Measurements from ENCODE around the gene ADRM1.

DNA sequence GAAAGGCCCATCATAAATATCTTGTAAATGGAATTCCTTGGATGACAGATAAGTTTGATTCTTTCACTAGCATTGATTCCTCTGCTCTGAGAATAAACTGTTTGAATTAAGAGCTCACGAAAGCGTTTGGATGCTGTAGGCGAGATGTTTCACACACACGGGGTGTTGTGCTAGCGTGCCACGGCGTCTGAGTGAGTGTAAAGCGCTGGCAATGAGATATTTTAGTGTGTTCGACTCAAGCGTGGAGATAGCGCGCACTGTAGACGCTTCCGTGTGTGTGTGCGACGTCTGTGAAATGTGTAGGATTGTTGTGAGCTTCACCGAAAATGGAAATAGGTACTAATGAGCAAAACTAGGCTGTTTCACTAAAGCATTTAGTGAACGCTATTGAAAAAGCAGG is 29.4 kb upstream of the ADRM1 start:
- no peak for TF ChIP-seq CTCF (conservative IDR thresholded peaks at IDR 0.05)
- TF ChIP-seq ZFX (IDR thresholded peaks at IDR 0.05), result no peak
